CD4-positive, alpha-beta T cell (primary cell): ENCODE data around the gene TSEN2. TPM values are rescaled to one million over a fixed set of nuclear protein-coding genes. Genes with fewer than 3 reads are reported as not detected.

Experiments
- ATAC-seq: fragments of 200-7000 bp; cut with Tn5 transposase; one replicate; pipeline ENCODE4 v1.10.0; 2022; ENCODE audit warnings: mild to moderate bottlenecking; ENCODE audit not compliant: poor library complexity
- CTCF ChIA-PET: fragments of 350-600 bp; sonication (Branson Sonifier 250); formaldehyde crosslinking; loops from one replicate; lab custom pipeline; 2021; ENCODE audit warnings: antibody characterized with exemption, inconsistent platforms; lab: Charles Lee
- POLR2A ChIA-PET: fragments of 350-600 bp; sonication (Branson Sonifier 250); formaldehyde crosslinking; loops from one replicate; lab custom pipeline; 2021; ENCODE audit warnings: antibody characterized with exemption, inconsistent platforms; lab: Charles Lee
- DNase-seq, 14 experiments: peaks; one replicate each; pipeline ENCODE4 v3.0.0-alpha.2; 2013 to 2020; ENCODE audit warnings: mixed read lengths in 2 of 14
- H3K27ac ChIP-seq, 2 donors: one replicate each; pipeline versions ENCODE4 v1.5.1 to v1.7.0; 2013; ENCODE audit warnings: low read length in 2 of 2, low read depth in 1 of 2, mild to moderate bottlenecking in 1 of 2
- H3K27me3 ChIP-seq, 2 experiments: 1 replicate in 1 of 2; 2 replicates in 1 of 2; pipeline versions ENCODE4 v1.6.1 to v1.7.0; 2013; ENCODE audit warnings: low read length in 2 of 2, control low read depth in 1 of 2, mild to moderate bottlenecking in 1 of 2, moderate library complexity in 1 of 2; ENCODE audit not compliant: insufficient read depth in 2 of 2, control insufficient read depth in 1 of 2
- H3K36me3 ChIP-seq: one replicate; pipeline ENCODE4 v1.6.1; 2013; ENCODE audit warnings: low read length, control low read depth; ENCODE audit not compliant: insufficient read depth
- H3K4me1 ChIP-seq: one replicate; pipeline ENCODE4 v1.6.1; 2013; ENCODE audit warnings: low read length, control low read depth; ENCODE audit not compliant: insufficient read depth
- H3K4me3 ChIP-seq: one replicate; pipeline ENCODE4 v1.5.1; 2013; ENCODE audit warnings: mild to moderate bottlenecking, low read length, moderate library complexity
- H3K9me3 ChIP-seq, 2 experiments: 1 replicate in 1 of 2; 2 replicates in 1 of 2; pipeline versions ENCODE4 v1.6.1 to v1.7.0; 2013; ENCODE audit warnings: low read length in 2 of 2, mild to moderate bottlenecking in 2 of 2, control low read depth in 1 of 2, moderate library complexity in 1 of 2; ENCODE audit not compliant: control insufficient read depth in 1 of 2, insufficient read depth in 1 of 2
- H3K27ac Mint-ChIP-seq: one replicate; pipeline ENCODE4 v1.8.0; 2020; ENCODE audit warnings: mixed read lengths
- H3K27me3 Mint-ChIP-seq: one replicate; pipeline ENCODE4 v1.8.0; 2021; ENCODE audit warnings: mixed read lengths
- H3K36me3 Mint-ChIP-seq: one replicate; pipeline ENCODE4 v1.8.0; 2021; ENCODE audit warnings: low read depth, mixed read lengths
- H3K4me1 Mint-ChIP-seq: one replicate; pipeline ENCODE4 v1.8.0; 2021; ENCODE audit warnings: low read depth, mixed read lengths
- H3K4me3 Mint-ChIP-seq: one replicate; pipeline ENCODE4 v1.8.0; 2020; ENCODE audit warnings: mild to moderate bottlenecking, mixed read lengths
- H3K9me3 Mint-ChIP-seq: one replicate; pipeline ENCODE4 v1.8.0; 2020; ENCODE audit warnings: mixed read lengths
- CTCF ChIP-seq: fragments of 200-600 bp; IDR thresholded peaks from one replicate; pipeline ENCODE4 v1.8.0; 2022; ENCODE audit warnings: antibody characterized with exemption, mild to moderate bottlenecking
- intact Hi-C, 2 experiments: fragments of 100-400 bp; cut with DNase I in 1 of 2; cut with micrococcal nuclease in 1 of 2; formaldehyde crosslinking; loops; one replicate each; pipeline versions ENCODE4 v1.15.1 to v1.9.0; 2023 to 2025; cut with DNase I, micrococcal nuclease
- total RNA-seq, 174 experiments: library from RNA in 2 of 174; stranded (reverse) in 2 of 174; gene quantifications; one replicate each; pipeline ENCODE4 v1.2.3 and lab custom pipeline; 2021 to 2026

The TSEN2 gene
- total RNA-seq, 2 experiments from 2014 or later = 8.0 to 8.2 TPM

DNA sequence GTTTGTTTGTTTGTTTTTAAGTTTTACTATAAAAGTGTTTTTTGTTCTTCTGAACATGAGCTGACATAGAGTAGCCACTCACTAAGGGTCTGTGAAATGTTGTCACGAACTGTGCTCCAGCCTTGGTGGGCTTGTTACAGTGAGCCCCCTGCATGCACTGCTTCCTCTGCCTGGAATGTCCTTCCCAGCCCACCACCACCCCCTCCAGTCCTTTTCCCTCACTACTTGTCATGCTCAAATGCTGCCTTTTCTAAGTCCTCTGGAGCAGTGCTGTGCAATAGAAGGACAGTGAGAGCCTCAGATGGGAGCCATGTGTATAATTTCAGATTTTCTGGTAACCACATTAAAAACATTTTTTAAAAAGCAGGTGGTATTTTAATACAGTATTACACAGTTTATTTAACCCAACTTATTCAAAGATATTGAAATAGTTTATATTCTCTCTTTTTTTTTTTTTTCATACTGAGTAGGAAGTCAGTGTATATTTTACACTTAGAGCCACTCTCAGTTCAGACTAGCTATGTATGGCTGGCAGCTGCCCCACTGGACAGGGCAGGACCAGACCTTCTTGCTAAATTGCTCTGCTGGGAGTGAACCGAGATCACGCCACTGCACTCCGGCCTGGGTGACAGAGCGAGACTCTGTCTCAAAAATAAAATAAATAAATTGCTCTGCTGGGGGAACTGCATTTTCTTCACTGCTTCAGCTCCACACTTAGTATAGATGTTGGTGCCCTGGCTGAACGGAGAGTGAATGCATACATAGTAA lies 34.2 kb downstream of the TSEN2 start:
- Histone ChIP-seq H3K4me1 (no peaks in the 10 kb centered on the region), H3K36me3 (peaks cover 13% of the 10 kb centered on the region), H3K4me3 (no peak overlapping the region), H3K27me3 (no peaks in the 10 kb centered on the region), H3K9me3 (no peaks in the 10 kb centered on the region), H3K27ac (no peak overlapping the region)
- TF ChIP-seq CTCF = no peak
- no peaks in the 10 kb centered on the region for H3K4me1 Mint-ChIP-seq
- H3K9me3 Mint-ChIP-seq = no peaks in the 10 kb centered on the region
- DNase-seq (no peak), ATAC-seq (no peak)
- peaks cover 32% of the 10 kb centered on the region for H3K36me3 Mint-ChIP-seq
- ChIA-PET POLR2A (no interaction called here), CTCF (interaction anchor here (0.6 kb wide), 1 partner anchor 494 kb away, joined by 3 read pairs; no protein-coding TSS in a partner anchor)
- no peaks in the 10 kb centered on the region for H3K27me3 Mint-ChIP-seq
- no peak overlapping the region for H3K27ac Mint-ChIP-seq
- no peak overlapping the region for H3K4me3 Mint-ChIP-seq
- intact Hi-C loops = no loop called here

DNA sequence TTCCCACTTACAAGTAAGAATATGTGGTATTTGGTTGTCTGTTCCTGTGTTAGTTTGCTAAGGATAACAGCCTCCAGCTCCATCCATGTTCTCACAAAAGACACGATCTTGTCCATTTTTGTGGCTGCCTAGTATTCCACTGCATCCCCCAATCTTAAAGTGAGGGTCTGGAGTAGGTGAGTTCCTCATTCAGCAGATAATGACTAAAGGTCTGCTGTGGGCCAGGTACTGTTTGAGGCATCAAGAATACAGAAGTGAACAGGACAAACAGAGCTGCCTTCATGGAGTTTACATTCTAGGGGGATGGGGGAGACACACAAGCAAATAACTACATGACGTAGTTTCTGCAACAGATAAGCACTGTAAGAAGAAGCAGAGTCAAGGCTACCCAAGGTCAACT lies 36.7 kb downstream of the TSEN2 start:
- intact Hi-C loops = no loop called here

DNA sequence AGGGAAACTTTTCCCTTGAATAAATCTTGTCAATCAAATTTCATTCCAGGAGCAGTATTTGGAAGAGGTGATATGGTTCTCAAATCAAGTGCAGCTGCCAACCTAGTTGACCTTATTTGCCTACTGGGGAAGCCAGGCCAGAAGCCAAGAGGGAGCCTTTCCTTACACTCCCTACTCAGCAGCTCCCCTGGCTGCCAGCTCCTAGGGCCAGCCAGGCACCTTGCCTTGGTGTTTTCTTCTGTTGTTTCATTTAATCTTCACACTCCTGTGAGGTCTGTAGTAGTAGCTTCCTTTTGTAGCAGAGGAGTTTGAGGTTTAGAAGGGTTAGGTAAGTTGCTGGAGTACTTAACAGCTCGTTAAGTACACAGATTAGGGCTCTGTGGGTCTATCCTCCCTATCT lies 38.4 kb downstream of the TSEN2 start:
- Histone ChIP-seq H3K27me3 (no peaks in the 10 kb centered on the region), H3K9me3 (no peaks in the 10 kb centered on the region), H3K36me3 (peaks cover 24% of the 10 kb centered on the region), H3K27ac (no peak overlapping the region), H3K4me3 (no peak overlapping the region), H3K4me1 (no peaks in the 10 kb centered on the region)
- POLR2A ChIA-PET = no interaction called here
- intact Hi-C loops = no loop called here
- no peak for DNase-seq
- Mint-ChIP-seq H3K27ac (no peak overlapping the region), H3K9me3 (no peaks in the 10 kb centered on the region), H3K4me3 (no peak overlapping the region), H3K36me3 (peaks cover 50% of the 10 kb centered on the region), H3K4me1 (no peaks in the 10 kb centered on the region), H3K27me3 (no peaks in the 10 kb centered on the region)
- CTCF ChIA-PET = no interaction called here
- ATAC-seq = no peak
- TF ChIP-seq CTCF = no peak

More for the DNA sequence above, 36.7 kb downstream of the TSEN2 start:
- H3K4me1 Mint-ChIP-seq = no peaks in the 10 kb centered on the region
- no peaks in the 10 kb centered on the region for H3K9me3 ChIP-seq
- peaks cover 40% of the 10 kb centered on the region for H3K36me3 Mint-ChIP-seq
- H3K27ac ChIP-seq = no peak overlapping the region
- TF ChIP-seq CTCF = no peak
- no peaks in the 10 kb centered on the region for H3K9me3 Mint-ChIP-seq
- no peaks in the 10 kb centered on the region for H3K27me3 Mint-ChIP-seq
- POLR2A ChIA-PET = no interaction called here
- no peak overlapping the region for H3K4me3 ChIP-seq
- H3K4me3 Mint-ChIP-seq = no peak overlapping the region
- DNase-seq = no peak
- ATAC-seq = no peak
- peaks cover 17% of the 10 kb centered on the region for H3K36me3 ChIP-seq
- H3K4me1 ChIP-seq = no peaks in the 10 kb centered on the region
- no peaks in the 10 kb centered on the region for H3K27me3 ChIP-seq
- CTCF ChIA-PET = no interaction called here
- no peak overlapping the region for H3K27ac Mint-ChIP-seq
